SK-N-DZ (cell line): ENCODE results near the gene CLEC16A.

Experiments used
- DNase-seq: peaks from one replicate; pipeline ENCODE4 v3.0.0-alpha.2; 2015; ENCODE audit warnings: low spot score

CLEC16A gene

GRCh38 chr16:11117576-11118211, 173.3 kb downstream of the CLEC16A start:
- DNase-seq, result no peak

DNA sequence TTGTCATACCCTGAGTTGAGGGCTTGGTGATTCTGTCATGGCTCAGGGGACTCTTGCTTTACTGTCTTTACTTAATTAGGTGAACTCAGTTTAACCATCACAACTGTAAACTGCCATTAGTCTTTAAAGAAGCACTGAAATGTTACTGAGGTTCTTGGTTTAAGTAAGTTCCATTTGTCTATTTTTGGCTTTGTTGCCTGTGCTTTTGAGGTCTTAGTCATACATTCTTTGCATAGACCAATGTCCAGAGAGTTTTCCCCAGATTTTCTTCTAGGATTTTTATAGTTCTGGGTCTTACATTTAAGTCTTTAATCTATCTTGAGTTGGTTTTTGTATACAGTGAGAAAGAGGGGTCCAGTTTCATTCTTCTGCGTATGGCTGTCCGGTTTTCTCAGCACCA, 174.1 kb downstream of the CLEC16A start:
- DNase-seq, result no peak

DNA sequence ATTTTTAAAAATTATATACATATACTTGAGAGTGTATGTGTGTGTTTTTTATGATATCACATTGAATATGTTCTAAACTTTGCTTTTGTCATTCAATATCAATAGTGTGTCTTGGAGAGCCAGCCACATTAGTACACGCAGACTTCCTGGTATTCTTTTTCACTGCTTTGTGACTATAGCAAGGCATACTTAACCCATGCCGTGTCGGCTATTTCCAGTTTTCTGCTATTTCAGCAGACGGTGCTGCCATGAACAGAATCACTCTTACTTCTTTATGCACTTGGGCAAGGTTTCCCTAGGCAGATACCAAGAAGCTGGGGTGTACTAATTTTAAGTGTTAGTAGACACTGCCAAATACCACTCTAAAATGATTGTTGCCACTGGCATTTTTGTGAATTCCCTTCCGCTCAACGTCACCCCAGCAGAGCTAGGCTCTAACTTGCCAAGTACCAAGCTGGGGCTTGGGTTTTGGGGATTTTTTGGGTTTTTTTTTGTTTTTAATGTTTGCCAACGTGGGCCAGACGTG, 176.8 kb downstream of the CLEC16A start:
- no peak for DNase-seq

DNA sequence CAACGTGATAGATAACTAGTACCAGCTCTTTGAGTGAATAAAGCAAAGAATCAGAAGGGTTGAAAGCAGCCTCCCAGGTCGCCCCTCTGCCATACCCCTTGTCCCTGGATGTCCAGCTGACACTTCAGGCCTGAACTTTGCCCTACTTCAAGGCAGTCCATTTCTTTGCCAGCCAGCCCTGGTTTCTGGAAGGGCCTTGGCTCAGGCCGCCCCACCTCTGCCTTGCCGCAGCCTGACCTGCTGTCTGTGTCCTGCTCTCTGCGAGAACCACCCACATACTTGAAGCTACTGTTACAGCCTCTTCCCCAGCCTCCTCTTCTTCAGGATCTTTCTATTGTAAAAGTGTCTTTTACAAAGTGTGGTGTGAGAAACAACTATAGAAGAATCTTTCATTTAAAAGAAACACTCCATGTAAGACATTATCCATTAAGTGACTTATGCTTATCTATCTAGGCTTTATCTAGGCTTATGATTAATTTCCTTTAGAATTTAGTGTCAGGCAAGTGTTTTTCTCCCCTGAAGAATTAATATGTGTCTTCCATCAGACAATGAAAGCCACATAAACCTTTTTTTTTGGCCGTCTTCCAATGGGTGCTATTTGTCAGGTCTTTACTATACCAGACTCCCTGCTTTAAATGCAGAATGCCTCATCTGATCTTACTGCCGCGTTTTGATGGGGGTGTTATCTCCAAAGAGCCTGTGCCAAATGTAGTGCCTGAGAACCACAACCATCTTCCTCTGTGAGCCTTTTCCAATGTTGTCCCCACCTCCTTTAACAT, 177.7 kb downstream of the CLEC16A start:
- no peak for DNase-seq

- no peak for DNase-seq
Measured at GRCh38 chr16:11123666-11124065, 179.3 kb downstream of the CLEC16A start.

DNA sequence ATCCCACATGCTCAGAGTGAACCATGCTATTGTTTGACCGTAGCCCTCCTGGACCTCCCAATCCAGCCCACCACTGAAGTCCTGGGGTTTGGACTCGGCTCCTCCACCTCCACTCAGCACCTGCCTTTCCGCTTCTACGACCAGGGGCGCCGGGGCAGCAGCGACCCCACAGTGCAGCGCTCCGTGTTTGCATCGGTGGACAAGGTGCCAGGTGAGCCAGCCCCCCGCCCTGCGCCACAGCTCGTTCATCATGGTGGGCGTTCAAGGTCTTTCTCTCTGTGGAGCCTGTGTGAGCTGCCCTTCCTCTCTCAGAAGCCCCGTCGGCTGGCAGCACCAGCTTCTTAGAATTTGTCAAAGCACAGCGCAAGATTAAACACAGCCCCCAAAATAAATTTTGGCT, 181.6 kb downstream of the CLEC16A start:
- DNase-seq, result no peak

- DNase-seq, result no peak
Measured at GRCh38 chr16:11126399-11127054, 182.2 kb downstream of the CLEC16A start.

- DNase-seq, result no peak
Measured at GRCh38 chr16:11127610-11128195, 183.3 kb downstream of the CLEC16A start.

DNA sequence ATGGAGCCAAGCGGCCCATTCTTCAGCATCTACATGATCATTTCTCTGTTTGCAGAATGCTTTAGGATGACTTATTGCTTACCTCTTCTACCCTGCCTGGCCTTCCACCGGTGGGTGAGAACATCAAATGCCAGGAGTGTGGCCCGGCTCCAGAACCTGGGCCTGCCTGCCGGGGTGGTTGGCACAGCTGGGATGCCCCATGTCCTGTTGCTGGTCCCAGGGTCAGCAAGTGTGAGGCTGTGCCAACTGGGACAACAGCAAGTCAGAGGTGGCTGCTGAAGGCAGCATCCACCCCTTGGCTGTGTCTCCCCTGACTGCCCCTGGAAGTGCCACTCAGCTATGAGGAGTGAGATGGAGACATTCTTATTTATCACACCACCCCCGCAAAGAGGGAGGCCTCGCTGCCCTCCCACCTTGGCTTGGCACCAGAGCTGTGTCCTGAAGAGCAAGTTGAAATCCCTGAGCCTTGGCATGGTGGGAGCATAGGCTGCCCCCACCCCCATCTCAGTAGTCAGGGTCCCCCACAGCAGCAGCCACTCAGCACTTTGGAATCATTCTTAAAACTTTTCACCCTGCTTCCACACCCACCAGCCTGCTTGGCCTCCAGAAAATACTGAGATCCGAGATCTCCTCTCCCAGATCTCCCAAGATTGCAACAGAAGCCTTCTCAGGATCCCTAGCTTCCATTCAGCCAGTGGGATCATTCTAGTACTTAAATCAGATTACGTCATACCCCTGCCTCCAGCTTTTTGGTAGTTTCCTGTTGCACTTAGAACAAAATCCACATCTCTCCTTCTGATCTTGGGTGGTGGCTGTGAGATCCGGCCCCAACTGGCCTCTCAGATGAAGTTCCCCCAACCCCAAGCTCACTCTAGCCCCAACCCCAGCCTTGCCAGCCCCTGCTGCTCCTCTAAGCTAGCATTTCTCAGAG, 184.1 kb downstream of the CLEC16A start:
- DNase-seq, result no peak

DNA sequence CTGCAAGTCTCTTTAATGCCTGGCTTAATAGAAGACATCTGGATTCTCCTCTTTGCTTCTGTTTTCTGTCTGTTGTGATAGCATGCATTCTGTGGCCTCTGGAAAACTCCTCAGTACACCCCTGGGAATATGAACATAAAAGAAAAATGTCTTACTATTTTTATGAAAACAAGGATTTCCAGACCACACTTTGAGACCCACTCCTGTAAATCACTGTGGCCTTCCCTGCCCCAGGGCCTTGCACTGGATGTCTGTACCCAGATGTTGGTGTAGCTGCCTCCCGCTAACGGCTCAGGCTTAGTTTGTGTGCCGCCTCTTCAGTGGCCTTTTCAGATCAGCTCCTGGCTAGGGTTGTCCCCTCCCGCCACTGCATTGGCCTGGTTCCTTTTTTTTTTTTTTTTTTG, 185.0 kb downstream of the CLEC16A start:
- peak; percentile 41 for DNase-seq

DNA sequence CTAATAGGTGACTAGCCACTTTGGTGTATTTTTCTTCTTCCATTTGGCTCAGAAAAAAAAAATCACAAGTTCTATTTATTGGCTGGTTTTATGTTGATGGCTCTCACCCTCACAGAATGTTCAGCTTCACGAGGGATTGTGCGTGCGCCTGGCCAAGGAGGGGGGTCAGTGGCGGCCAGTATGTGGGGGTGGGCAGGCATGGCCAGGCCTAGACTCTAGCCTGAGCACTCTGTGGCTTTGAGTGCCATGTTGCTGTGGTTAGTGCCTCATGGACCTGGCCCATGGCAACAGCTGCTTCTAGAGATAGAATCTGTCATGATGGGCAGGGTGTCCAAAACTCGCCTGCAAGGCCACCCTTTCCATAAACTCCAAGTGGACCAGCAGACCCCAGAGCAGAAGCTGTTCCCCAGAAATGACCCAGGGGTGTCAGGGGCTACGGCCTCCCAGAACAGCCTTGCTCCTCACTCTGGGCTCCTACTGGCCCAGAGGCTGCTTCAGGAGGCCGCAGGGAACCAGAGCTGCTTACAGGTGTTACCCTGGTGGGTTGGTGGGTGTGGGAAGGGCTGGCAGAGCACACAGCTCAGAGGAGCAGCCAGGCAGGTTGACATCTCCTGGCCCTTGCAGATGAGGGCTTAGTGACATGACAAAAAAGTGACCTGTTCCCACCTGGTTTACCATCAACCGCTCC, 186.8 kb downstream of the CLEC16A start:
- DNase-seq, result no peak

DNA sequence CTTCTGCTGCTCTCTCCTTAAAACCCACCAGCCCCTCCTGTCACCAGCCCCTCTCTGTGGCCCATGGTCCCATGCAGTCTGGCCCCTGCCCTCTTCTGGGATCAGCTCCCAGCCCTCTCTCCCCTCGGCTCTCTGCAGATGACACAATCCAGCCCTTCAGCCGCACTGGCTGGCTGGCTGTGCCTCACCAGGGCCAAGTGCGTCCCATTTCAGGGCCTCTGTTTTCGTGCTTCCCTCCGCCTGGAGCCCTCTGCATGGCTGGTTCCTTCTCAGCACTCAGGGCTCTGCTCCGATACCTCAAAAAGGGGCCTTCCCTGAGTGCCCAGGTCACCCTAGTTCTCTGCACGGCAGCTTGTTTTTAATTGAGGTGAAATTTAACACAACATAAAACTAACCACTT, 187.3 kb downstream of the CLEC16A start:
- no peak for DNase-seq

GRCh38 chr16:11133344-11133943, 189.1 kb downstream of the CLEC16A start:
- DNase-seq, result no peak

DNA sequence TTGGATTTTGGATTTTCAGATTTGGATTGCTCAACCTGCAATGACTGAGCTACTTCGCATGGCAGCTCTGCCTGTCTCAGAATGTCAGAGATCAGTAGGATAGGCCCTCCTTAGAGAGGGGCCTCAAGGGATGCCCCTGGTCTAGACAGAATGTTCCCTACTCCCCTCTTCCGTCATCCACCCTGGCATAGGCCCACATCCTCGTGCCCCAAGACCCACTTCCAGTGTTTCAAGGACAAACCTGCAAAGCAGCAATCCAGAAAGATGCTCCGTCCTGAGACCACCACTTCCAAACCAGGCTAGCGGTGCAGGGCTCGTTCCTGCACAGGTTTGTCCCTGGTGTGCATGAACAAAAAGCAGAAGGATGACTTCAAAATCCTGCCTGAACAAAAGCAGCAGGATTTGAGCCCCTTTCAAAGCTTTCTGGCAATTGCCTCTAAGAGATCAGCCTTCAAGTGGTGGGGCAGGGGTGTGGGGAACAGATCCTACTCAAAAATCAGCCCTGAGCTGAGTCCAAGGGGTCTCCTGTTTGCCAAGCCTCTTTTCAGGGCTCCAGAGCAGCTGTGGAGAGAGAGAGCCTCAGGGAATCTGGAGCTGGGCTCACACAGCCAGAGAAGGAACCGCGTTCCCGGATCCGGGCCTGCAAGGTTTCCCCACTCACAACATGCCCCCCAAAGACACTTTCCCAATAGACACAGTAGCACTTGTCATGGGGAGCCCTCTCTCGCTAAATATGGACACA, 190.5 kb downstream of the CLEC16A start:
- DNase-seq, result no peak

DNA sequence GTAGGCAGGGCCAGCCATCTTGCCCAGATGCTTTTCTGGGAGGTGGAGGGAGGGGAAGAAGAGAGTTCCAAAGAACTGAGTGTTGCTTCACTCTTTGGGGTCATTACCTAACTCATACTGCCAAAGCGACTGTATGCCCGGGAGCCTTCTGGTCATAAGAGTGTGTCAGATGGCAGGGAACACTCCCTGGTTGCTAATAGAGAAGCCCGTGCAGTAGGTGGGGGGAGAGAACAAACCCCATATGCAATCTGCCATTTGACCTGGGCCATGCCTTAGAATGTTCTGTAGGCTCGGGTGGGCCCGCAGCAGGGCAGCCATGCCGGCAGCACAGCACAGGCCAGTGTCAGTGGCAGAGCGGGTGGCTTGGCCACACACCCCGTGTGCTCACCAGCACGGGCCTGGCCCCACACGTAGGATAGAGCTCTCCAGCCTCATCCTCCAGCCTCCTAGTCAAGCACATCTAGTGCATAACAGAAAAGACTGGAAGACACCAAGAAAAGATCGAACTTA, 191.2 kb downstream of the CLEC16A start:
- no peak for DNase-seq

GRCh38 chr16:11136600-11136999, 192.2 kb downstream of the CLEC16A start:
- no peak for DNase-seq

DNA sequence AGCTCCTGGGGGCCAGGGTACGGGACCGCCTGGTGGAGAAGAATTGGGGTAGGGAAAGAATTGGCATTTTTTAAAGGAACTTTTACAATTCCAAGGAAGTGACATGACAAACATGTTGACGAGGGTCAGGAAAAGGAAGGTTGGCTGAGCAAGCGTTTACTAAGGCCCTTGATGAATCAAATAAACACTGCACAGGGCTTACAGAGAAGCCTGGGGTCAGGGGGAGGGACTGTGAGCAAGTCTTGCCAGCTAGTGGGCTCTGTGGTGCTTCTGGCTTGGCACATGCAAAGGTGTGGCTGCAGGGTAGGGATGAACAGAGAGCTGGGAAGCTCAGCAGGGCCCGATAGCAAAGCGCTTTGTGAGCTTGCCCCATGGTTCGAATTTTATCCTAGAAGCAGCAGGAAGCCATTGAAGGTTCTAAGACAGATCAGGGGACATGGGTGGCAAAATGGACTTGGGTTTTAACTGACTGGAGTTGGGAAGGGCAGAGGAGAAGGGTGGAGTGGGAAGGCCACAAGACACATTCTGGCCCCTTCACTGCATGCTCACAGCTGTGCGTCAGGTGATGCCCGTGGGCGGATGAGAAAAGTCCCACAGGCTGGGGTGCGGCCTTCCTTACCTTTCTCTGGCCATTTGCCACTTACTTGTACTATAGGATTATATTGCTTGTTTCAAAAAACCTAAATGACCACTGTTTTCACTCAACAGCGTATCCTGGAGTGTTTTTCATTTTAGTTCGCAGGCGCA, 193.8 kb downstream of the CLEC16A start:
- DNase-seq, result no peak

DNA sequence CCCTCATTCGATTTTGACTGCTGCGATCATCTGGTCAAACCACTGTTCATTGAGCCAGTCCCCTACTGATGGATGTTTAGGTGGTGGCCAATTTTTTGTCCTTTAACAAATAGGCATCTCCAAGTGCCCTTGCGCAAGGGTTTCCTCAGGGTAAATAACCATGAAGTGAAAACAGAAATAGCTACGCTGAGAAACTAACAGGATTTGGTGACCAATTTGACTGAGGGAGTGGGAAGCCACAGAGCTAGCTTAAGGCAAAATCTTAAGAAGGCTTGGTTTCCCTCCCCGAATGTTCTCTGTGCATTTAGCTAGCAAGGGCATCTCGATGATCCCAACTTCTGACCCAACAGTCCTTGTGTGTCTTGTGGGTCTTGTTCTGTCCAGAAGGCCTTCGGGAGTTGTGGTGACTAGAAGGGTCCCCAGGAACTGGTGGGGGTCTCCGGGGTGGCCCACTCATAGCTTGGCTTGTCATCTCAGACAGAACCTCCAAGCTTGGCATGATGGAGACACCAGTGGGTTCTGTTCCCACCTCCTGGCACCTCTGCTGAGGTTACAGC, 194.5 kb downstream of the CLEC16A start:
- no peak for DNase-seq
